Stimulated activated CD4-positive, alpha-beta T cell treated with anti-CD3 and anti-CD28 coated beads, Interleukin-15, amount 100 ng/mL, for 24 hours (primary cell): ENCODE data around the gene PALMD.

Experiments used
- DNase-seq: peaks from one replicate; pipeline ENCODE4 v3.0.0-alpha.2; 2020

Gene PALMD, protein sequence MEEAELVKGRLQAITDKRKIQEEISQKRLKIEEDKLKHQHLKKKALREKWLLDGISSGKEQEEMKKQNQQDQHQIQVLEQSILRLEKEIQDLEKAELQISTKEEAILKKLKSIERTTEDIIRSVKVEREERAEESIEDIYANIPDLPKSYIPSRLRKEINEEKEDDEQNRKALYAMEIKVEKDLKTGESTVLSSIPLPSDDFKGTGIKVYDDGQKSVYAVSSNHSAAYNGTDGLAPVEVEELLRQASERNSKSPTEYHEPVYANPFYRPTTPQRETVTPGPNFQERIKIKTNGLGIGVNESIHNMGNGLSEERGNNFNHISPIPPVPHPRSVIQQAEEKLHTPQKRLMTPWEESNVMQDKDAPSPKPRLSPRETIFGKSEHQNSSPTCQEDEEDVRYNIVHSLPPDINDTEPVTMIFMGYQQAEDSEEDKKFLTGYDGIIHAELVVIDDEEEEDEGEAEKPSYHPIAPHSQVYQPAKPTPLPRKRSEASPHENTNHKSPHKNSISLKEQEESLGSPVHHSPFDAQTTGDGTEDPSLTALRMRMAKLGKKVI

DNA sequence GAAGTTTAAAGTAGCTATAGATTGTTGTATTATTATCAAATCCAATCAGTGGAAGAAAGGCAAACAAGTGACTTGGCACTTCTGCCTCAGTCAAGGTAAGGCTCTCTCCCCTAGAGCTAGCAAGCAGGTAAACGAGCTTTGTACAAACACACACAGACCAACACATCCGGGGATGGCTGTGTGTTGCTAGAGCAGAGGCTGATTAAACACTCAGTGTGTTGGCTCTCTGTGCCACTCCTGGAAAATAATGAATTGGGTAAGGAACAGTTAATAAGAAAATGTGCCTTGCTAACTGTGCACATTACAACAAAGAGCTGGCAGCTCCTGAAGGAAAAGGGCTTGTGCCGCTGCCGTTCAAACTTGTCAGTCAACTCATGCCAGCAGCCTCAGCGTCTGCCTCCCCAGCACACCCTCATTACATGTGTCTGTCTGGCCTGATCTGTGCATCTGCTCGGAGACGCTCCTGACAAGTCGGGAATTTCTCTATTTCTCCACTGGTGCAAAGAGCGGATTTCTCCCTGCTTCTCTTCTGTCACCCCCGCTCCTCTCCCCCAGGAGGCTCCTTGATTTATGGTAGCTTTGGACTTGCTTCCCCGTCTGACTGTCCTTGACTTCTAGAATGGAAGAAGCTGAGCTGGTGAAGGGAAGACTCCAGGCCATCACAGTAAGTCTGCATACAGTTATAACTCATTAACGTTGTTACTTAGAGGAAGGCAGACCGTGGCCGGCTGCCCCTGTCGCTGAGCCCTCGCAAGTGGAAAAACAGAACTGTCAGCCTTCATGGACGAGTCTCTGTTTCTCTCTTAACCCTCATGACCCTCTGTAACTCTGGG lies at the start of gene PALMD:
Gene PALMD (plus strand): TSS at position 415 of the 833 bp plus-strand sequence. CDS start 205 bp downstream, at position 620.
- no peak for DNase-seq

DNA sequence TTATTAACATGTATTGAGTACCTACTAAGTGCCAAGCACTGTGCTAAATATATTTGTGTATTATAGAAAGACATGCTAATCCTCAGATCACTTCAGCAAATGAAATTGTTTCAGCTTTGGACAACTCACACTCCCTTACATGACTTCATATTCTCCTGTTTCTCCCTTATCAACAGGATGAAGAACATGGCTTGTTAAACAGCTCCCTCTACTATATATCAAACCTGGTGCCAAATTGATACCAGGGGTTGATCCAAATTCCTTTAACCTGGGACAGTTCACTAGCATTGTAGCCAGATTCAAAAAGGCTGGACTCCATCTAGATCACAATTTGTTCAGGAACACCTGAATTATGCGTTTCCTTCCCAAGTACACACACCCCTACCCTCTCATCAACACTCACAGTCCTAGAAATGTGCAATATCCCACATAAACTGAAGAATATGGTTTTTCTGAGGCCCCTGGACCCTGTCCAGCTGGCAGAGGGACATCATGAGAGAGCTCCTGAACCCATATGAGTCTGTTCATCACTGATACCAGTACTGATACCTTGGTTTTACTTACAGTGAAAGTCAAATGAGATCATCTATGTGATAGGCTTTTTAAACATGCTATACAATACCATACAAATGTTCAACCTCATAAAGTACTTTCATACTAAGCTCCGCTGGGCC lies 47.0 kb upstream of the PALMD start:
- DNase-seq: no peak

DNA sequence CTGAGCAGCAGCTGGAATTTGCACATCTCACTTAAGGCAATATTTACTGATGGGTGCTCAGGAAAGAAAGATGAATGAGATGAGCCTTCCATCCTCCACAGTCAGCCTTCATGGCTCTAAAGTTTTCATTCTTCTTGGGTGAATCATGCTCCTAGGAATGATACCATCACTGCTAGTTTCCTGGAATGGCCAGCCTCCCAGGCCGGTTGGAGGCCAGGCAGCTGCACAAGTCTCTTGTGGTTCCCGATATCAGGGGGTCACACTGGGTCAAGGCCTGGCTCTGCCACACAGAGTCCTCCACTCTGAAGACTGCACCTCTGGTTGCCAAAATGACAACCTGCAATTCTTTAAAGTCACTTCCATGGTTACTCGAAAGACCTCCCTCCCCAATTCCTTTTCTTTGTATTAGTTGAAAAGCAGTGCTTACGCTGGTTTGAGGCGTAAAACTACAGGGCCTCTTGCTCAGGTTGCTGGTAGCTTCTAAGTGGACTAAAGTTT lies 46.2 kb upstream of the PALMD start:
- no peak for DNase-seq

DNA sequence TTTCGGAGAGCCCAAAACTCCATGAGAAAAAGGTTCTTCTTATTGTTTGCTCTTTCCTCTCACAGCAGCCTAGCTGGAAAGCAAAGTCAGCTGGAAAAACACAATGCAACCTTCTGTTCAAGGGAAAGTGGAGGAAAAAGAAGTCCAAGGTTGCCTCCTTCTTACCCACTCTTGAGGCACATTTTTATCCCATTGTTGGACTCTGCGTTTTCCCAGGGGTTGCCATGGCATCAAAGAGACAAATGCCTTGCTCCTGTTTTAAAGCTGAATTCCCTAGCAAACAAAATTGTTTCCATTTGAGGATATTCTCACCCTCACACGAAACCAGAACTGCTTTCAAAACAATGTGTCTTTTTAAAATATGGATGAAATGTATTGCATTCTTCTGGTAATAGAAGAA lies 45.1 kb upstream of the PALMD start:
- no peak for DNase-seq

DNA sequence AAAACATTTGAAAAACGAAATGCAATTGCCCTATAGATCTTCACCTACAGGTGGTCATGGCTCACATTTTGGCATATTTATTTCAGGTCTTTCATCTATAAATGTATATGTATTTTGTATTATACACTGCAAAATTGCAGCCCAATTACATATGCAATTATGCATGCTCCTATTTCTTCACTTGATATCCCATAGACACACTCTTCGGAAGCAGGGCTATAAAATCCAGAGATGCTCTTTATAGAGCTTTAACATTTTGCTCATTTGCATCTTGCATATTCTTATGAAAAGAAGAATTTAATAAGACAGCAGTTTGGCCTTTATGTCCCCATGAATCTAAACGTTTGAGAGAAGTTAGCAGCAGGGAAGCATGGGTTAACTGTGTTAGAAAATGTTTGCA lies 44.7 kb upstream of the PALMD start:
- DNase-seq: no peak

DNA sequence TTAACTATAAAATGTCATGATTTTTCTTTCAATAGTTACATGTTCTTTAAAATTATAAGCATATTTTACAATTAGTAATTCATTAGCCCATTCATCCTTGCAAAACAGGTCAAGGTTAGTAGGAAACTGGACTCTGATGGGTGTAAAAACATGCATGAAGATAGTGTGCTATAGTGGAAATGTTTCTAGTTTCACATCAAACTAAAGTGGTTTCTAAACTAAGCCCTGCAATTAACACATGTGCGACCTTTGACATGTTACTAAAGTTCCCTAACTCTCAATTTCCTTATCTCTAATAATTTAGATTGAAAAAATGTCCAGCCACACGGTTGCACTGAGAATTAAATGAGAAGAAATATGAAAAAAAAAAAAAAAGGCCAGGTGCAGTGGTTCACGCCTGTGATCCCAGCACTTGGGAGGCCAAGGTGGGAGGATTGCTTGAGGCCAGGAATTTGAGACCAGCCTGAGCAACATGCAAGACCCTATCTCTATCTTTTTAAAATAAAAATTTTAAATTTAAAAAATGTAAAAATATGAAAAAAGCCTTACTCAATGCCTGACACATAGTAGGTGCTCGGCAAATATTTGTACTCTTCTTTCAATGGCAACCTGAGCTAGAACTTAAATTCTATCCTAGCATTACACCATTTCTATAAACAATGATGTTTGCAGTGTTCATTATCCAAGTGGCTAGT lies 44.1 kb upstream of the PALMD start:
- DNase-seq: no peak

DNA sequence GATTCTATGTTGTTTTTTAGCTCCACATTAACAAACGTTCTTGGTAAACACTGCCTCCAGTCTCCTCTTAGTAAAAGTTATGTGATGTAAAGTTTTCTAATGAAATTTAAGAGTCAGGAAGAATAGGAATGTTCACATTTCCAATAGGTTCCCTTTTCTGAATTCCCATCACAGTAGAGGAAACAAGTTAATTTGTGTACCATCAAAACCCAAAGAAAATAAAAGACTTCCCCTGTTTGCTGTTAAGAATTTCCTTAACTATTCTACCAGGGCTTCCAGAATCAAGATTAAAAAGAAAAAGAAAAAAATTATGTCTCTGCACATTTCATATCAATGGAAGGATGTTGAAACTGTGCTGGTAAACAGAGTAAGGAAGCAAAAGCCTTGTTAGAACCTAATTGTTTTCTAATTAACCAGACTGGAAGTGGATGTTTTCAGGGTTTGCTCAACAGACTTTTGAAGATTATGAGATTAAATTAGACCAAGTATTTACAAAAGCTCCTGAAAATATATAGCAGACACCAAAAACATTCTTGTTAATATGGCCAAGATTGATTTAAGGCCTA lies 43.4 kb upstream of the PALMD start:
- no peak for DNase-seq

DNA sequence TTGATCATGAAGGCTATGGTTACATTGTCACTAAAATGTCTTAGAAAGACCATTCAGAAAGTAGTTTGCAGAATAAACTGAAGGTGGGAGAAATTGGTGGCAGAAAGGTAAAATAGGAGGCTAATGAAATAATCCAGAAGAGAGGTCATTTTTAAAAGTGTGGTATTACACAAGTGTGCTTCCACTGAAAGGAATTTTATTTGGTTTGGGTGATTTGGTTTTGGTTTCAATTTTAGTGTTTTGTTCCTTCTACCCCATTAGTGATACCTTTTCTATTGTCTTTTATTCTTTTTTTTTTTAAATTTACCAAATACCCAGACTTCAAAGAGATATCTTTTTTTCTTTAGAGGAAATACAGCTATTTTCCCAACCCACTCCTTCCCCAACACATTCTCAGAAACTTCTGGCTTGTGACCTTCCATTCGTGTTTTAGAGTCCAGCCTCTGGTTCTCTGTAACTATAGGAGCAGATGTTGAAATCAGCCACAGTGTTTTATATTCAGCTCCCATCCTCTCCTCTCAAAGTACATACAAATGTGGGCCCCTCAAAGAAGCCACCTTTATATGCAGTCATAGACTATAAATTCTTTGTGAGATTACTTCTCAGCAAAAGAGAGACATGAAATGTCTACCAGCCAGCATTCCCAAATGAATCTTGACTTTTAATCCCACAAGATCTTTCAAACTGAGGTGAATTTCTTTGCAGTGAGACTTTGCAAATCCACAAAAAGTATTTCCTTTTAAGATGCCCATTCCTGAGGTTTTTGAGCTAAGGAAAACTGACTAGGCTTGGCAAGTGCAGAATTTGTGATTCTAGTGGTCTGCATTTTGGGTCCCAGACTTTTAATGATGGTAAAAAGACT lies 42.0 kb upstream of the PALMD start:
- no peak for DNase-seq

DNA sequence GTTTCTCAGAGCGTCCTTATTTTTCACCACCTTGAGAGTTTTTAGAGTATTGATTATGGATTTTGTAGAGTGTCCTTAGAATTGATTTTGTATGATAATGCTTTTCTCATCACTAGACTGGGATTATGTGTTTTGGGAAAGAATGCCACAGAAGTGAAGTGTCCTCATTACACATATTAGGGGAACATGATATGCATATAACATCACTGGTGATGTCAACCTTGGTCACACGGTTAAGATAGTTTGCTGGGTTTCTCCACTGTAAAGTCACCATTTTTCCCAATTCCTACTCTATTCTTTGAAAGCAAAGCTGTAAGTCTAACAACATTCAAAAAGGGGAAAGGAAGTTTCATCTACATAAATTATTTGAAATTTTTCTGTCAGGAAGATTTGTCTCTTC lies 39.6 kb upstream of the PALMD start:
- no peak for DNase-seq

DNA sequence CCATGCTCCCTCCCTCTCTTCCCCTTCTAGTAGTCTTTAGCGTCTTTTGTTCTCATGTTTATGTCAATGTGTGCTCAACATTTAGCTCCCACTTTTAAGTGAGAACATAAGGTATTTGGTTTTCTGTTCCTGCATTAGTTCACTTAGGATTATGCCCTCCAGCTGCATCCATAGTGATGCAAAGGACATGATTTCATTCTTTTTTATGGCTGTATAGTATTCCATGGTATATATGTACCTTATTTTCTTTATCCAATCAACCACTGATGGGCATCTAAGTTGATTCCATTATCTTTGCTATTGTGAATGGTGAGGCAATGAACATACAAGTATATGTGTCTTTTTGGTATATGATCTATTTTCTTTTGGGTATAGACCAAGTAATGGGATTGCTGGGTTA lies 38.3 kb upstream of the PALMD start:
- DNase-seq: no peak

DNA sequence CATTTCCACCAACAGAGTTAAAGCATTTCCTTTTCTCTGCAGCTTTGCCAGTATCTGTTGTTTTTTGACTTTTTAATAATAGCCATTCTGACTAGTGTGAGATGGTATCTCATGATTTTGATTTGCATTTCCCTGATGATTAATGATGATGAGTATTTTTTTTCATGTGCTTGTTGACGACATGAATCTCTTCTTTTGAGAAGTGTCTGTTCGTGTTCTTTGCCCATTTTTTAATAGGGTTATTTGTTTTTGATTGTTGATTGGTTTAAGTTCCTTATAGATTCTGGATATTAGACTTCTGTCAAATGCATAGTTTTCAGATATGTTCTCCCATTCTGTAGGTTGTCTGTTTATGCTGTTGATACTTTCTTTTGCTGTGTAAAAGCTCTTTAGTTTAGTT lies 37.9 kb upstream of the PALMD start:
- DNase-seq: no peak

DNA sequence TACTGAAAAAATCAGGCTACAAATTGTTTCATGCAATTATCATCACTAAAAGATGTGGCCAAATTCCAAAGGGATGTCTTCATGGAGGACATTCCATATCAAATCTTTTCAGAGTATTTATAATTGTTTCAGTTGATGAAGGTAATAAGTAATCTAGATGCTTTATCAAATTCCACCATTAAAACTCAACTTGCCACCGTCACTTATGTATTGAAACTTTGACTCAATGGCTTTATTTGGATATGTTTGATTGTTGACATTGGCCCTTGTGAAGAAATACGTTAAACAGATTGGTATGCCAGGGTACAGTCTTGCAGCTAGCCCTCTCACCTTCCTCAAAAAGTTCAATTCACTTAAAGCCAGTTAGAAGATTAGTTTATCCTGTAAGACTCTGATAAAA lies 32.2 kb upstream of the PALMD start:
- DNase-seq: no peak

DNA sequence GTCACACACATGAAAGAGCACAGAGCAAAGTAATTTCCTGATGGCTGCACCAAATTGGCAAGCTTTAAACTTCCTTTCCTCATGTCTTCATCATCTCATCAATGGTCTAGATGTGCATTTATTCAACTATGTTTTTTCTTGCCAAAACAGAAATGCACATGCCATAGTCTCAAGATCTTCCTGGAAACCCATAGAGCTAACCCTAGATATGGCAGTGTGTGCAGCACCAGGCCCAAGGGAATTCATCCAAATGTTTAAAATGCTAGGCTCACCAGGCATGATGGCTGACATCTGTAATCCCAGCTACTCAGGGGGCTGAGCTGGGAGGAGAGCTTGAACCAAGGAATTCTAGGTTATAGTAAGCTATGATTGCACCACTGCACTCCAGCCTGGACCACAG lies 31.2 kb upstream of the PALMD start:
- no peak for DNase-seq

DNA sequence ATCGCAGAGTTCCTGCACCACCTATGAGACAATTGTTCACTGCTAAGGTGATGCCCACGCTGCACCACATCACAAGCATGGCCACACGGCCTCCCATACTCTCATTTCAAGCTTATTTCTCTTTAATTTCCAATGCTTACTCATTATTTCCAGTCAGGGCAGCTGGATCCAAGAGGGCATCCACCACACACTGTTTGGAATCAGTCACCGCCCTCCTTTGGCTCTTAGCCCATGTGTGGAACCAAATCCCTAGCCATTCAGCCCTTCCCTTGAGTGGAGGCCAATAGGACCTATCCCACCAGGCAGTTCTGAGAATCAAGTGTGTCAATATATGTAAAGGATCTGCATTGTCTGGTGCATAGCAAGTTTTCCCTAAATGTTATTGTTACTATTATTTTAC lies 26.3 kb upstream of the PALMD start:
- DNase-seq: no peak

DNA sequence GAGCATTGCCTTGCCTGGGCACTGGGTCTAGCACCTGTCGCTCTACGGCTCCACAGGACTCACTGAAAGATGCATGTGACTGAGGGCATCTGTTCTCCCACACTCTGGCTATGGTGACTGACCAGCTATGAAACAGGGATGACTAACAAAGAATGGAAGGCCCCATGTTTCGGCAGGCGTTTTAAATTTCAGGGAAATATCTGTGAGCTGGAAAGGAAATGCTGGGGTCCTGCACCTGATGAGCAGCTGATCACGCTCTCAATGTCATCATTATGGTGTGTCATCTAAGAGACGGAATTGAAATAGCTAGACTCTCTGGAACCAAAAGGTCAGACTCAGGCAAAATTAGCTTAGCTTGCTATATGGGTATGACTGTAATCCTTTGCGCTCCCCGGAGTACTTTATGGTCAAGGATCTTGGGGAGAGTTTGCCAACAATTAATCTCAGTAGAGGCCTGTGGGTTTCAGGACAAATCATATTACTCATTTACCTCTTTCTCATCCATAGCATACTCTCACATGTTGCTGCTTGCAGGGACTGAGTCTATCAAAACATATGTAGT lies 24.5 kb upstream of the PALMD start:
- DNase-seq: no peak

DNA sequence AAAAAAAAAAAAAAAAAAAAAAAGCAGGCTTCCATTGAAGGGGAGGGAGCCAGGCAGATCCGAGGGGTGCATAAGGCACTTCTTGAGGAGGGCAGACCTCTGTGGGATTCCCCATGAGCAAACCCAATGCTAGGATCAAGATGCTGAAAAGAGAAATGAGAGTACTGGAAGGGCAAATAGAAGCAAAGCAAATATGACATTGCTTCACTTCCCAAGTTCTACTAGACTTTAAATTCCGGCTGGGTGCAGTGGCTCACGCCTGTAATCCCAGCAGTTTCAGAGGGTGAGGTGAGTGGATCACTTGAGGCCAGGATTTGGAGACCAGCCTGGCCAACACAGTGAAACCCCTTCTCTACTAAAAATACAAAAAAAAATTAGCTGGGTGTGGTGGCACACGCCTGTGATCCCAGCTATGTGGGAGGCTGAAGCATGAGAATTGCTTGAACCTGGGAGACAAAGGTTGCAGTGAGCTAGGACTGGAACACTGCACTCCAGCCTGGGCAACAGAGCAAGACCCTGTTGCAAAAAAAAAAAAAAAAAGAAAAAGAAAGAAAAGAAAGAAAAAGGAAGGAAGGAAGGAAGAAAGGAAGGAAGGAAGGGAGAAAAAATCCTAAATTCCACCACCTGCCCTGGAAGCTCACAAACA lies 23.1 kb upstream of the PALMD start:
- DNase-seq: no peak

DNA sequence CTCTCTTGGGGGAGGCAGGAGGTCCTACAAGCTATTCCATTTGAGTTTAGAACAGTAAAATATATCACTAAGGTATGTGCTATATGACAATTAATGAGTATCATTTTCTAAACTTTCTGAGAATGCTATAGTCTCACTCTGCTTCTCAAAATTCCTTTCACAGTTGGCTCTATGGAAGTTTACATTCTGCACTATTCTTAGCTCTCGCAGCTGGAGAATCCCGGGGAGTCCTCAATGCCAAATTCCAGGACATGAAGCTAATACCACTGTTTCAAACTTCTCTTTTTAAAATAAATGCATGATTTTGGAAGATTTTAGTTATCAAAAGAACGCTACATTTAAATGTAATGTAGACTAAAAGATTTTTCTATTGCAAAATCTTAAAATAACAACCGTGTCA lies 22.4 kb upstream of the PALMD start:
- no peak for DNase-seq

DNA sequence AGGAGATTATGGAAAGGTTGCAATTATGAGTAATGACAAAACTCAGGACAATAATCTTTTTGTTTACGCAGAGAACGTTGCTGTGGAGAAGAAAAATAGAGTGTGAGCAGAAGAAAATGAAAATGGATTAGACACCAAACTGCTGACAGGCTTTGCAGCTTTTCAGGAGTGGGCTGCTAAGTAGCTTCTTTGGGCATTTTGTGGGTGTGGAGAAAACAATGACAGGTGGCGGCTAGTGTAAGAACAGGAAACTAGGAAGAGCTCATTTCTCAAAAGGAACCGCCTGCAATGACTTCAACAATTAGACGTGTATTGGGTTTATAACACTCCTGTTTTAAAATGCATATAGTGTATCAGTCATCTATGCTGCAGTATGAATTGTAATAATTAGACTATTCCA lies 18.3 kb upstream of the PALMD start:
- DNase-seq: no peak

DNA sequence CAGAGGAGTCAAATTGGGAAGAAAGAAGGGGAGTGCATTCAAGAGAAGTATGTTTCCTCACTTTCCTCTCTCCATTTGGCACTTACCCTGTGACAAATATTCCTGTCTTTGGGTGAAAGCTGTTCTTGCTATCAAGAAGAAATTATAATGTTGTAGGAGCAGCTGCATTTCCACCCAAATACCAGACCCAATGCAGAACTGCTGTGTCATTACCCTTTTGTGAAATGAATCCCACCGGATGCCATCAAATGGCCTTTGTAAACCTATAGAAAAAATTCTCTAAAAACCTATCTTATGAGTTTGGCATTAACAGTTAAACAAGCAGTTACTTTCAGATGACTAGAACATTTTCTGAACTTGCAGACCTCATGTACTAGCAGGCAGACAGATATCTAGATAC lies 16.7 kb upstream of the PALMD start:
- no peak for DNase-seq

DNA sequence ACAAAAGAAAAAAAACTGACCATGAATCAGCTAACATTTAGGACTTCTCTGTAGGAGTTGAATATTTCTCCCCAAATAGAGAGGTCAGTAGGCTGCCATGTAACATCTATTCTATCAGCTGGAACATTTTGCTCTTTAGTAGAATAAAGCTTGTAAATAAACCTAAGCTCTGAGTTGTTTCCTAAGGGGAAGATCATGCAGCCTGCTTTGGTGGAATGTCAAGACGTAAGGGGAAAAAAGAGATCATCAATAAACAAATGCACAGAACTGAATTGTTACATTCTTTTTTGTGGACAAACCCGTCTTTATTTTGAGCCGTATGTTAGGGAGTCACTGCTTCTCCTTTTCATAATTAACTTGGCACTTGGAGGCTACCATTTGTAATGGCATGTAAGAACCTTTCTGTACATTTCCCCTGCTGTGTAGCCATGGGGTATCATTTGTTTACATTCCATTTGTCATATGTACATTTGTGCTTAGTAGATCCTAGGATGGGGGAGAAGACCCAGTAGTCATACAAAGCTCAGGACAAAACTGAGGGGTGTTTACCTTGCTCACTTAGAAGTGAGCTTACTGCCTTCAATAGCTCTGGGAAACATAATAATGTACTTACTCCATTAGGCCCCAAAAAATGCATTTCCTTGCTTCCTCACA lies 10.8 kb upstream of the PALMD start:
- no peak for DNase-seq
